MM.1S (cell line): Measurements from ENCODE around the gene LBR.

ENCODE experiments used
- DNase-seq: peaks from one replicate; pipeline ENCODE4 v3.0.0-alpha.2; 2015
- H2AFZ ChIP-seq: fragments of 300-600 bp; sonication (generic); 2 replicates; pipeline ENCODE4 v1.6.0; 2016; ENCODE audit warnings: antibody characterized with exemption, low read length
- H3F3A ChIP-seq: fragments of 300-600 bp; sonication (generic); 2 replicates; pipeline ENCODE4 v1.6.1; 2016; ENCODE audit warnings: mild to moderate bottlenecking, antibody characterized with exemption, low read length, moderate library complexity, mixed read lengths; ENCODE audit not compliant: insufficient read depth
- H3K27ac ChIP-seq: fragments of 300-600 bp; sonication (generic); 2 replicates; pipeline ENCODE4 v1.5.1; 2016; ENCODE audit warnings: mild to moderate bottlenecking, low read length
- H3K27me3 ChIP-seq: fragments of 300-600 bp; sonication (generic); replicated peaks from 2 replicates; pipeline ENCODE4 v1.6.0; 2016; ENCODE audit warnings: low read length; ENCODE audit not compliant: insufficient read depth
- H3K36me3 ChIP-seq: fragments of 300-600 bp; sonication (generic); replicated peaks from 2 replicates; pipeline ENCODE4 v1.6.1; 2016; ENCODE audit warnings: mild to moderate bottlenecking, low read length, mixed read lengths; ENCODE audit not compliant: insufficient read depth
- H3K4me1 ChIP-seq: fragments of 300-600 bp; sonication (generic); 2 replicates; pipeline ENCODE4 v1.6.1; 2016; ENCODE audit warnings: low read length, mixed read lengths
- H3K4me2 ChIP-seq: fragments of 300-600 bp; sonication (generic); 2 replicates; pipeline ENCODE4 v1.6.0; 2016; ENCODE audit warnings: low read depth, low read length
- H3K4me3 ChIP-seq: fragments of 300-600 bp; sonication (generic); 2 replicates; pipeline ENCODE4 v1.5.1; 2016; ENCODE audit warnings: low read length, mixed read lengths
- H3K79me2 ChIP-seq: fragments of 300-600 bp; sonication (generic); 2 replicates; pipeline ENCODE4 v1.6.1; 2016; ENCODE audit warnings: mixed run types, low read length, mixed read lengths
- H3K9ac ChIP-seq: fragments of 300-600 bp; sonication (generic); 2 replicates; pipeline ENCODE4 v1.6.1; 2016; ENCODE audit warnings: low read length, mixed read lengths
- H3K9me2 ChIP-seq: fragments of 300-600 bp; sonication (generic); replicated peaks from 2 replicates; pipeline ENCODE4 v1.6.1; 2016; ENCODE audit warnings: mild to moderate bottlenecking, low read length, mixed read lengths; ENCODE audit not compliant: insufficient read depth
- H3K9me3 ChIP-seq: fragments of 300-600 bp; sonication (generic); replicated peaks from 2 replicates; pipeline ENCODE4 v1.6.1; 2016; ENCODE audit warnings: mild to moderate bottlenecking, low read length, mixed read lengths; ENCODE audit not compliant: insufficient read depth
- H4K20me1 ChIP-seq: fragments of 300-600 bp; sonication (generic); 2 replicates; pipeline ENCODE4 v1.6.1; 2016; ENCODE audit warnings: mild to moderate bottlenecking, low read length, moderate library complexity, mixed read lengths; ENCODE audit not compliant: insufficient read depth
- EZH2 ChIP-seq: fragments of 300-600 bp; sonication (generic); optimal IDR thresholded peaks from 2 replicates; pipeline ENCODE3; 2017; ENCODE audit warnings: low read depth, mild to moderate bottlenecking, antibody characterized with exemption, low read length, mixed read lengths
- EZH2phosphoT487 ChIP-seq: fragments of 300-600 bp; sonication (generic); IDR thresholded peaks from 2 replicates; pipeline ENCODE4 v1.6.1; 2018; ENCODE audit warnings: antibody characterized with exemption, low read length
- TF ChIP-seq, protein P1 (sequence below): fragments of 300-600 bp; sonication (generic); IDR thresholded peaks from 2 replicates; pipeline ENCODE4 v1.5.1; 2016; ENCODE audit warnings: antibody characterized with exemption, low read length, mixed read lengths

LBR gene

DNA sequence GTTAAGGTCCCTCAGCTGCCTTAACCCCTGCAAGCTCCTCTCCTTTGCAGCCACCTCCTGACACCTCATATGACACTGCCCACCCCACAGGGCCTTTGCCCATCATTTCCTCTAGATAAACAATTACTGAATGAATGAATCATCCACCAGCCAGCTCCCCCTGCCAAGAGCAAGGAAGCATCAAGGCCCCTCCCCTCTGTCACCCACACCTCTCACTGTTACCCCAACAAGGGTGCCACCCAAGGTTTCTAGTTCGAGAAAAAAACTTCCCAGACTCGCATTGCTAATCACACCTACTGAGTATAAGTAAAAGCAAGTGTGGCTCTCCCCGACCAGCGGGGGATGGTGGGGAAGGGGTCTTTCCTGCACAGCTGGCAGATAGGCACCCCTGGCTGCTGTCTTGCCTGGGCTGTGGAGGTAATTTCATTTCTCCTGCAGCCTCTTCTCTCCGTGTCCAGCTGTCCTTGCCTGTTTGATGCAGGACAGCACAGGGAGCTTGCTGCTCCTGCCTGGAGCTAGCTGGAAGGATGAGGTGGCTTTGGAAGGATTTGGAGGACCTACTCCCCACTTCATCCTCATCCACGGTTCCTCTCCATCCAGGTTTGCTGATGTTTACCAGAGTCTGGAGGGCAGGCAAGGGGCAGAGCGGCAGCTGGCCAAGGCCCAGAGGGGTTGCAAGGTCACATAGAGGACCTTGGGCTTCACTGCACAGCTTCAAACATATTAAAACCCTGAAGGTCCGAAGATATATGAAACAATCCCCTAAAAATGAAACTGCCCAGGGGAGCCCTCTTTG is 33.1 kb upstream of the LBR start:
- Histone ChIP-seq H2AFZ (no peak overlapping the region), H4K20me1 (no peaks in the 10 kb centered on the region), H3F3A (no peaks in the 10 kb centered on the region), H3K9ac (no peak overlapping the region), H3K27ac (no peak overlapping the region), H3K36me3 (no peaks in the 10 kb centered on the region), H3K9me3 (no peaks in the 10 kb centered on the region), H3K4me3 (no peak overlapping the region), H3K27me3 (no peaks in the 10 kb centered on the region), H3K4me2 (no peak overlapping the region), H3K4me1 (no peaks in the 10 kb centered on the region), H3K9me2 (no peaks in the 10 kb centered on the region), H3K79me2 (no peaks in the 10 kb centered on the region)
- TF ChIP-seq EZH2phosphoT487, result no peak
- no peak for DNase-seq

DNA sequence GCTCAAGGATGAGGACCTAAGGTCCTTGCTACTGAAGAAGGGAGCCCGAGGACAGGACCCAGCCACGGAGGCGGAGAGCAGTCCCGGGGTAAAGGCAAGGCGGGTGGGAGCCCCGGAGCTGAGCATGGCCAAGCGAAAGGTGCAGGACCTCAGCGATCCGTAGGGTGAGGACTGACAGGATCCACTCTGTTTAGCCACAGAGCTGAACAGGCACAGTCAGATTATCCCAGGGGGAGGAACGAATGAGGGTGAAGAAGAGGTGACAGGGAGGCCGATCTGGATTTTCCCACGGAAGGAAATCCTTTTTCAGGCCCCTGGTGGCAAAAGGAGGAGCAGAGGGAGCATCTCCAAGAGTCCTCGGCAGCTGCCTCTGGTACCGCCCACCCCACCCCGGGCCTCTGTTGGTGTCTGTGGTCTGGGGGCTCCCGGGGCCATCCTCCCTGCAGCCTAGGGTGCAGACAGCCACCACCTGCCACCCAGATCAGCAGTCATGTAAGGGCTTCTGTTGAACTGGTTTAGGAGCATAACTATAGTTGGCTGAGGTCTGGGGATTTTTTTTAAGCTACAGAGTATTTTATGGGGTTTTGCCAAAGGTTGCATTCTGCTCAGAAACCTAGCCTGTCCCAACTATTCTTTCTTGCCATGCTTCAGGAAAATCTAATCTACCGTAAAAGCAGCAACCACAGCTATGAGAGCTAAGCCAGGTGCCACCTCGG is 32.3 kb upstream of the LBR start:
- Histone ChIP-seq H3F3A (no peaks in the 10 kb centered on the region), H3K9me2 (no peaks in the 10 kb centered on the region), H3K9me3 (no peaks in the 10 kb centered on the region), H3K4me1 (no peaks in the 10 kb centered on the region), H3K27ac (no peak overlapping the region), H4K20me1 (no peaks in the 10 kb centered on the region), H3K4me3 (no peak overlapping the region), H2AFZ (no peak overlapping the region), H3K36me3 (no peaks in the 10 kb centered on the region), H3K9ac (no peak overlapping the region), H3K27me3 (no peaks in the 10 kb centered on the region), H3K4me2 (no peak overlapping the region), H3K79me2 (no peaks in the 10 kb centered on the region)
- DNase-seq, result no peak
- no peak for TF ChIP-seq EZH2phosphoT487
- no peak for TF ChIP-seq EZH2
- TF ChIP-seq, protein P1, sequence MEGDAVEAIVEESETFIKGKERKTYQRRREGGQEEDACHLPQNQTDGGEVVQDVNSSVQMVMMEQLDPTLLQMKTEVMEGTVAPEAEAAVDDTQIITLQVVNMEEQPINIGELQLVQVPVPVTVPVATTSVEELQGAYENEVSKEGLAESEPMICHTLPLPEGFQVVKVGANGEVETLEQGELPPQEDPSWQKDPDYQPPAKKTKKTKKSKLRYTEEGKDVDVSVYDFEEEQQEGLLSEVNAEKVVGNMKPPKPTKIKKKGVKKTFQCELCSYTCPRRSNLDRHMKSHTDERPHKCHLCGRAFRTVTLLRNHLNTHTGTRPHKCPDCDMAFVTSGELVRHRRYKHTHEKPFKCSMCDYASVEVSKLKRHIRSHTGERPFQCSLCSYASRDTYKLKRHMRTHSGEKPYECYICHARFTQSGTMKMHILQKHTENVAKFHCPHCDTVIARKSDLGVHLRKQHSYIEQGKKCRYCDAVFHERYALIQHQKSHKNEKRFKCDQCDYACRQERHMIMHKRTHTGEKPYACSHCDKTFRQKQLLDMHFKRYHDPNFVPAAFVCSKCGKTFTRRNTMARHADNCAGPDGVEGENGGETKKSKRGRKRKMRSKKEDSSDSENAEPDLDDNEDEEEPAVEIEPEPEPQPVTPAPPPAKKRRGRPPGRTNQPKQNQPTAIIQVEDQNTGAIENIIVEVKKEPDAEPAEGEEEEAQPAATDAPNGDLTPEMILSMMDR, result no peak

DNA sequence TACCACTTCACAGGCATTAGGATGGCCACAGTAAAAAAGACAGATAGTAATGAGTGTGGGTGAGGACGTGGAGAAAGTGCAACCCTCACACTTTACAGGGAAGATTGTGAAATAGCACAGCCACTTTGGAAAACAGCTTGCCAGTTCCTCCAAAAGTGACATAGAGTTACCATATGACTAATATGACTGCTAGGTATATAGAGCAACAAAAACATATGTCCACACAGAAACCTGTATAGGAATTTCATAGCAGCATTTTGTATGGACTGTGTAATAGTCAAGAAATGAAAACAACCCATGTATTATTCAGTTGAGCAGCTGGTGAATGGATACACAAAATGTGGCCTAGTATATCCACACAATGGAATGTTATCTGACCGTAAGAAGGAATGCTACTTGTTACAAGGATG is 30.4 kb upstream of the LBR start:
- Histone ChIP-seq H3K9ac (no peak overlapping the region), H3K9me2 (no peaks in the 10 kb centered on the region), H3K4me2 (no peak overlapping the region), H3K4me1 (no peaks in the 10 kb centered on the region), H3K27me3 (no peaks in the 10 kb centered on the region), H3K4me3 (no peak overlapping the region), H4K20me1 (no peaks in the 10 kb centered on the region), H3K79me2 (no peaks in the 10 kb centered on the region), H3F3A (no peaks in the 10 kb centered on the region), H3K36me3 (no peaks in the 10 kb centered on the region), H2AFZ (no peak overlapping the region), H3K9me3 (no peaks in the 10 kb centered on the region), H3K27ac (no peak overlapping the region)
- no peak for TF ChIP-seq EZH2phosphoT487
- no peak for TF ChIP-seq EZH2
- TF ChIP-seq, protein P1, result no peak
- no peak for DNase-seq

DNA sequence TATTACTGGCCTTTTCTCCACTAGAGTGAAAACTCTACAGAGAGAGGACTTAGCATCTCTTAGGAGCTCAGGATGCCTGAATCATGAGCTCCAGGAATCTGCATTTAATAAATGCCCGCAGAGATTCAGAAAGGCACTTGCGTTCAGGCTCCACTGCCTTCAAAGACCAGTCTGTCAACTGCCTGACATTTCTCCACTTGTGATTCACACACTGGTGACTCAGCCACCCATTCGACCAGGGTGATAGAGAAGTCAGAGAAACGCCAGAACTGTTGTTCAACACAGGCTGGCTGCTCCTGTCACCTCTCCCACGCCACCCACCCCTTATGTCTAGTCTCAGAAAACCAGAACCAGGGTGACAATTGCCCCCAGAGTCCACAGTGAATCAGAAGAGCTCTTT is 26.9 kb upstream of the LBR start:
- Histone ChIP-seq H3K9me3 (no peaks in the 10 kb centered on the region), H3K9ac (no peak overlapping the region), H2AFZ (no peak overlapping the region), H3K4me3 (no peak overlapping the region), H3K4me1 (no peaks in the 10 kb centered on the region), H3K4me2 (no peak overlapping the region), H3K36me3 (no peaks in the 10 kb centered on the region), H3F3A (no peaks in the 10 kb centered on the region), H3K27me3 (no peaks in the 10 kb centered on the region), H3K27ac (no peak overlapping the region), H3K79me2 (no peaks in the 10 kb centered on the region), H3K9me2 (no peaks in the 10 kb centered on the region), H4K20me1 (no peaks in the 10 kb centered on the region)
- DNase-seq, result no peak
- TF ChIP-seq, protein P1, result no peak
- no peak for TF ChIP-seq EZH2phosphoT487
- TF ChIP-seq EZH2, result no peak
